Spleen (tissue), 11 donors: ENCODE measurements around the gene CCDC120. TPM values are rescaled to one million over a fixed set of nuclear protein-coding genes. Genes with fewer than 3 reads are reported as not detected.

ENCODE experiments used
- DNase-seq: peaks from one replicate; pipeline ENCODE4 v3.0.0-alpha.2; 2020
- H3K27ac ChIP-seq, 8 donors: fragments of 200-600 bp; sonication (generic) in 7 of 8; 1 replicate in 4 of 8; 2 replicates in 4 of 8; pipeline versions ENCODE4 v1.5.0 to v1.8.0; 2016 to 2021; ENCODE audit warnings: inconsistent platforms in 4 of 8, mild to moderate bottlenecking in 4 of 8, moderate library complexity in 1 of 8
- H3K27me3 ChIP-seq, 7 donors: fragments of 200-600 bp; sonication (generic) in 6 of 7; replicated peaks in 1 of 7; 1 replicate in 4 of 7; 2 replicates in 3 of 7; pipeline versions ENCODE4 v1.5.0 to v1.8.0; 2016 to 2021; ENCODE audit warnings: inconsistent platforms in 3 of 7, mild to moderate bottlenecking in 1 of 7
- H3K36me3 ChIP-seq, 6 donors: fragments of 200-600 bp; sonication (generic) in 5 of 6; 1 replicate in 4 of 6; 2 replicates in 2 of 6; pipeline versions ENCODE4 v1.5.0 to v1.8.0; 2016 to 2021; ENCODE audit warnings: inconsistent platforms in 2 of 6
- H3K4me1 ChIP-seq, 6 donors: fragments of 200-600 bp; sonication (generic) in 5 of 6; 1 replicate in 3 of 6; 2 replicates in 3 of 6; pipeline versions ENCODE4 v1.5.0 to v1.8.0; 2016 to 2021; ENCODE audit warnings: inconsistent platforms in 3 of 6
- H3K4me3 ChIP-seq, 8 donors: fragments of 200-600 bp; sonication (generic) in 7 of 8; 1 replicate in 4 of 8; 2 replicates in 4 of 8; pipeline versions ENCODE4 v1.5.0 to v1.8.0; 2016 to 2021; ENCODE audit warnings: inconsistent platforms in 4 of 8, mild to moderate bottlenecking in 4 of 8, moderate library complexity in 2 of 8
- H3K9me3 ChIP-seq, 8 donors: fragments of 200-600 bp; sonication (generic) in 7 of 8; 1 replicate in 4 of 8; 2 replicates in 4 of 8; pipeline versions ENCODE4 v1.5.0 to v1.8.0; 2016 to 2021; ENCODE audit warnings: inconsistent platforms in 4 of 8
- POLR2A ChIP-seq, 3 donors: fragments of 450-650 bp; IDR thresholded peaks; one replicate each; pipeline ENCODE4 v1.5.1; 2017; ENCODE audit warnings: antibody characterized with exemption in 3 of 3, mild to moderate bottlenecking in 1 of 3
- POLR2AphosphoS5 ChIP-seq, 3 donors: sonication (generic); formaldehyde crosslinking; IDR thresholded peaks; one replicate each; pipeline ENCODE4 v1.5.1; 2017; ENCODE audit warnings: antibody characterized with exemption in 3 of 3
- WGBS, 5 donors: extraction: QIAGEN DNeasy Blood & Tissue Kit in 3 of 5; methylation state at CpG; one replicate each; pipeline versions ENCODE4 v1.1.5 to v1.1.7; 2013 to 2018; 5-methylcytosine and 5-hydroxymethylcytosine counted together
- intact Hi-C: fragments of 100-400 bp; cut with DNase I; formaldehyde crosslinking; loops from one replicate; pipeline ENCODE4 v1.15.0; 2023; ENCODE audit warnings: low total_unique reads
- polyA plus RNA-seq, 3 donors: library from polyadenylated mRNA; stranded (reverse); fragments of 200-250 nt; gene quantifications; one replicate each; pipeline ENCODE4 v1.2.1, GENCODE V29; 2013
- total RNA-seq, 7 donors: library from RNA; depleted of rRNA in 3 of 7; stranded (reverse); fragments of >200 nt in 3 of 7; fragmentation: NEBNext Ultra II Directional in 4 of 7; extraction: Animal tissue kit (Norgen Biotek cat#: 25700) in 4 of 7; gene quantifications; one replicate each; pipeline versions ENCODE4 v1.1.0 to v1.2.1, GENCODE V29; 2016 to 2021
- TF ChIP-seq, protein P1 (sequence below), 11 experiments: fragments of 200-600 bp in 7 of 11; fragments of 450-650 bp in 4 of 11; sonication (generic) in 4 of 11; IDR thresholded peaks in 8 of 11; conservative IDR thresholded peaks in 3 of 11; 1 replicate in 7 of 11; 2 replicates in 4 of 11; pipeline versions ENCODE4 v1.4.0 to v1.8.0; 2016 to 2021; ENCODE audit warnings: antibody characterized with exemption in 11 of 11, inconsistent platforms in 4 of 11, mild to moderate bottlenecking in 1 of 11
- donor health status: healthy with polysubstance abuse.
- donor health status: DM: no; HTN: no; CAD: no; lungs with moderate emphysema.
- donor health status: DM: no; HTN: no; CAD: no.
- donor health status: Bipolar disorder and iron deficiency.
- donor health status: healthy.
- donor health status: DM: no; HTN: no; CAD: no.
- donor health status: DM: yes; HTN: yes; CAD: no.

CCDC120 gene
- total and polyA plus RNA-seq, 10 donors, result 1.1 to 8.6 (median 6.2) TPM

DNA sequence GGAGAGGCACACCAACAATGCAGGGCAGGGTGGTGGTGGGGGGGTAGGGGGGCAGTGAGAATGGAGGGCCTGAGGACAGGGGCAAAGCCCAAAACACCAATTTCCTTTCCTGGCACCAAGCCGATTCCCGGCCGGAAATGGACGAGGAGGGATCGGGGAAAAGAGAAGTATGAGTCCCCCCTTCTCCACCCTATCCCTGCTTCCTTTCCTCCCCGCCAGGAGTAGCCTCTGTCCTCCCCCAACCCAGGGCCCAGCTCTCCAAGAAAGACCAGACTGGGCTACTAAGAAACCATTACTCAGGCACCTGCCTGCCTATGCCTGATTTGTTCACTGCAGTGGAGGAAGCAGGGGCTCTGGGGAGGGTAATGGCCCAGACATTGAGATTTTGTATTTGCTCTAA lies 402 bp downstream of the CCDC120 start:
- TF ChIP-seq POLR2A (IDR thresholded peaks at IDR 0.05), result no peak
- TF ChIP-seq, protein P1, sequence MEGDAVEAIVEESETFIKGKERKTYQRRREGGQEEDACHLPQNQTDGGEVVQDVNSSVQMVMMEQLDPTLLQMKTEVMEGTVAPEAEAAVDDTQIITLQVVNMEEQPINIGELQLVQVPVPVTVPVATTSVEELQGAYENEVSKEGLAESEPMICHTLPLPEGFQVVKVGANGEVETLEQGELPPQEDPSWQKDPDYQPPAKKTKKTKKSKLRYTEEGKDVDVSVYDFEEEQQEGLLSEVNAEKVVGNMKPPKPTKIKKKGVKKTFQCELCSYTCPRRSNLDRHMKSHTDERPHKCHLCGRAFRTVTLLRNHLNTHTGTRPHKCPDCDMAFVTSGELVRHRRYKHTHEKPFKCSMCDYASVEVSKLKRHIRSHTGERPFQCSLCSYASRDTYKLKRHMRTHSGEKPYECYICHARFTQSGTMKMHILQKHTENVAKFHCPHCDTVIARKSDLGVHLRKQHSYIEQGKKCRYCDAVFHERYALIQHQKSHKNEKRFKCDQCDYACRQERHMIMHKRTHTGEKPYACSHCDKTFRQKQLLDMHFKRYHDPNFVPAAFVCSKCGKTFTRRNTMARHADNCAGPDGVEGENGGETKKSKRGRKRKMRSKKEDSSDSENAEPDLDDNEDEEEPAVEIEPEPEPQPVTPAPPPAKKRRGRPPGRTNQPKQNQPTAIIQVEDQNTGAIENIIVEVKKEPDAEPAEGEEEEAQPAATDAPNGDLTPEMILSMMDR (IDR thresholded peaks at IDR 0.05 in 8 of 11, conservative IDR thresholded peaks at IDR 0.05 in 3 of 11), result no peak
- no peak for TF ChIP-seq POLR2AphosphoS5 (IDR thresholded peaks at IDR 0.05)
- Histone ChIP-seq H3K27ac (peak overlapping the region in 4 of 8 donors; percentile 11 to 46 (median 30)), H3K4me3 (no peak overlapping the region), H3K36me3 (peaks cover 0 to 21% (median 0%) of the 10 kb centered on the region in 6 donors), H3K9me3 (no peaks in the 10 kb centered on the region), H3K4me1 (peaks cover 0 to 10% (median 0%) of the 10 kb centered on the region in 6 donors), H3K27me3 (no peaks in the 10 kb centered on the region)
- DNase-seq, result no peak
- WGBS, 5 donors, result 56 to 65% (median 60%) methylated on average over 2 to 6 of the region's 6 CpGs
- intact Hi-C loops, result no loop called here

DNA sequence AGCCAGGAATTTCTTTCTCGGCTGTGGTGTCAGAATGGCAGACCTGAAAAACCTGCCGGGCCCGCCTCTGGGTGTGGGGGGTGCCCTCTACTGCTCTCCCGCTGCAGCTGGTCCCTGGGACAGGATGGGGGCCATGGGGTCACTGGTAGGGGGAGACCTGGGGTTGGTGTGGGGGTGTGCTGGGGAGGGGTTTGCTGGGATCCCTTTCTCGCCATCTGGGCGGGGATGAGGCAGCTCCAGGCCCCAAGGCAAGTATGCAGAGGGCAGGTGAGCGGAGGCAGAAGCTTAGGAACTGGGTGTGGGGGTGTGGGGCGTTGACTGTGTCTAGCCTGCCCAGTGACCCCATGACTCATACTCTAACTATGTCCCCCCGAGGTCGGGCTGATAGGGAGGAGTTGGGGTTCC lies 884 bp downstream of the CCDC120 start:
- Histone ChIP-seq H3K9me3 (no peaks in the 10 kb centered on the region), H3K4me3 (no peak overlapping the region), H3K36me3 (peaks cover 0 to 26% (median 0%) of the 10 kb centered on the region in 6 donors), H3K27me3 (no peaks in the 10 kb centered on the region), H3K4me1 (peaks cover 0 to 5% (median 0%) of the 10 kb centered on the region in 6 donors), H3K27ac (peak overlapping the region in 1 of 8 donors; percentile 46)
- intact Hi-C loops, result no loop called here
- WGBS, 5 donors, result 65 to 94% (median 77%) methylated on average over 9 to 10 of the region's 10 CpGs; no CpG with 5 or more reads in 1 of the 5 donors
- TF ChIP-seq POLR2AphosphoS5 (IDR thresholded peaks at IDR 0.05) (no peak), POLR2A (IDR thresholded peaks at IDR 0.05) (no peak)
- TF ChIP-seq, protein P1 (IDR thresholded peaks at IDR 0.05 in 8 of 11, conservative IDR thresholded peaks at IDR 0.05 in 3 of 11), result no peak
- no peak for DNase-seq

DNA sequence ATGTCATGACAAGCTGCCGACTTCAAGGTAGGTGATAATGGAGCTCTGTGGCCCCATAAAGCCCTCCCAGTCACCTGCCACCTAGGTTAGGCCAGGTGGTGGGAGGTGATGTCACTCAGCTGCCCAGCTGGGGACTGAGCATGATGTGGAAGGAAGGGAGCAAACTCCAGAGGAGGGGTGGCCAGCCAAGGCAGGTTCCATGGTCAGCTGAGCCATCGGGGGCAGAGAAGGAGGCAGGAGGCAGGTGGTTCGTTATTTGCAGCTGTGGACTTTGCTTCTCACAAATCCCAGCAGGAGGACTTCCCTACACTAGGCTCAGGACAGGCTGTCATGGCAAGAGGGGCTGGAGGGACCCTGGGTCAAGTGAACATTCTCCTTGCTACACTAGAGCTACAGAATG lies 2.1 kb downstream of the CCDC120 start:
- Histone ChIP-seq H3K4me3 (no peak overlapping the region), H3K36me3 (peaks cover 0 to 37% (median 0%) of the 10 kb centered on the region in 6 donors), H3K9me3 (no peaks in the 10 kb centered on the region), H3K27me3 (no peaks in the 10 kb centered on the region), H3K27ac (no peak overlapping the region), H3K4me1 (no peaks in the 10 kb centered on the region)
- TF ChIP-seq, protein P1 (IDR thresholded peaks at IDR 0.05 in 8 of 11, conservative IDR thresholded peaks at IDR 0.05 in 3 of 11), result no peak
- TF ChIP-seq POLR2AphosphoS5 (IDR thresholded peaks at IDR 0.05), result no peak
- no peak for TF ChIP-seq POLR2A (IDR thresholded peaks at IDR 0.05)
- 69 to 100% (median 85%) methylated on average over 1 to 3 of the region's 3 CpGs for WGBS, 5 donors
- no peak for DNase-seq
- intact Hi-C loops, result no loop called here

DNA sequence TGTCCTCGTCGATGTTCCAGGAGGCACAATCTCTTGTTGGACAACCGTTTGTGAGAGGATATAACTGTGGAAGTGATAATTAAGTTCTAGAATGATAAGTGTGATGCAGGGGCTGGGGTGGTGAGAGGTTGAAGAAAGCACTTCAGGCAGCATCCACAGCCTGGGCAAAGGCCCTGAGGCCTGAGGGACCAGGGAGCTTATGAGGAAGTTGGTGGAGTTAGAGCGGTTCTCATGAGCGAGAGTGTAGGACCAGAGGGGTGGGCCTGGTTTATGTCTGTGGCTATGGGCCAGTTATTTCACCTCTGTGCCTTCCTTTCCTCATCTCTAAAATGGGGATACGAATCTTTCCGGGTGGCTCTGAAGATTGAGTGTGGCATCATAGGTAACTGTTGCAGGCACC lies 2.7 kb downstream of the CCDC120 start:
- no peaks in the 10 kb centered on the region for H3K4me1 ChIP-seq
- peaks cover 0 to 41% (median 0%) of the 10 kb centered on the region in 6 donors for H3K36me3 ChIP-seq
- no peak for DNase-seq
- no peak for TF ChIP-seq POLR2A (IDR thresholded peaks at IDR 0.05)
- no peak for TF ChIP-seq POLR2AphosphoS5 (IDR thresholded peaks at IDR 0.05)
- TF ChIP-seq, protein P1 (IDR thresholded peaks at IDR 0.05 in 8 of 11, conservative IDR thresholded peaks at IDR 0.05 in 3 of 11), result no peak
- intact Hi-C loops, result no loop called here
- H3K27me3 ChIP-seq, result no peaks in the 10 kb centered on the region
- 81 to 96% (median 85%) methylated on average over 7 of the region's 7 CpGs for WGBS, 5 donors
- no peaks in the 10 kb centered on the region for H3K9me3 ChIP-seq
- no peak overlapping the region for H3K27ac ChIP-seq
- no peak overlapping the region for H3K4me3 ChIP-seq
